NB4 (cell line): ENCODE measurements around the gene HIF1AN.

Experiments used
- DNase-seq: peaks from one replicate; pipeline ENCODE4 v3.0.0; 2010; ENCODE audit warnings: low read depth
- H3K4me3 ChIP-seq: one replicate; pipeline ENCODE4 v1.5.1; 2011; ENCODE audit warnings: mild to moderate bottlenecking, low read depth, low read length, moderate library complexity
- CTCF ChIP-seq: IDR thresholded peaks from one replicate; pipeline ENCODE4 v1.5.1; 2012; ENCODE audit warnings: low read depth, low read length
- MAX ChIP-seq: IDR thresholded peaks from 2 replicates; pipeline ENCODE4 v1.6.1; 2011; ENCODE audit warnings: low read depth, low read length
- MYC ChIP-seq: IDR thresholded peaks from 2 replicates; pipeline ENCODE4 v1.6.1; 2011; ENCODE audit warnings: low read depth, low read length
- POLR2A ChIP-seq: IDR thresholded peaks from 2 replicates; pipeline ENCODE4 v1.6.1; 2011; ENCODE audit warnings: mild to moderate bottlenecking; ENCODE audit not compliant: insufficient read length; ENCODE audit errors: extremely low read depth

The HIF1AN gene

GRCh38 chr10:100498059-100498458 lies 37.7 kb upstream of the HIF1AN start:
- no peak for DNase-seq
- no peak overlapping the region for H3K4me3 ChIP-seq
- TF ChIP-seq POLR2A: no peak
- TF ChIP-seq MAX: no peak
- TF ChIP-seq MYC: no peak
- no peak for TF ChIP-seq CTCF

- no peak for DNase-seq
- TF ChIP-seq POLR2A (no peak), MAX (no peak), CTCF (no peak), MYC (no peak)
- H3K4me3 ChIP-seq: no peak overlapping the region
Observed at GRCh38 chr10:100501423-100501822, 34.3 kb upstream of the HIF1AN start.

GRCh38 chr10:100502926-100503494 lies 32.7 kb upstream of the HIF1AN start:
- TF ChIP-seq MAX (no peak), CTCF (no peak), POLR2A (no peak), MYC (no peak)

GRCh38 chr10:100504096-100504495 lies 31.6 kb upstream of the HIF1AN start:
- no peak overlapping the region for H3K4me3 ChIP-seq
- no peak for TF ChIP-seq CTCF
- no peak for TF ChIP-seq MYC
- TF ChIP-seq POLR2A: no peak
- no peak for TF ChIP-seq MAX
- DNase-seq: no peak

More at GRCh38 chr10:100502926-100503494, 32.7 kb upstream of the HIF1AN start:
- DNase-seq: no peak
- no peak overlapping the region for H3K4me3 ChIP-seq

GRCh38 chr10:100505164-100505563 lies 30.6 kb upstream of the HIF1AN start:
- H3K4me3 ChIP-seq: no peak overlapping the region
- DNase-seq: no peak
- TF ChIP-seq MYC (no peak), CTCF (no peak), MAX (no peak), POLR2A (no peak)
